ENCODE measurements around the gene ARAP2.

GRCh38 chr4:36285784-36286480 lies 41.6 kb upstream of the ARAP2 start:
- TF ChIP-seq POLR2A (IDR thresholded peaks at IDR 0.05) (no peak), CTCF (IDR thresholded peaks at IDR 0.05) (no peak), EP300 (IDR thresholded peaks at IDR 0.05) (no peak)
